Measurements from ENCODE around the gene ARHGEF28. TPM values are rescaled to one million over a fixed set of nuclear protein-coding genes. Genes with fewer than 3 reads are reported as not detected.

Gene ARHGEF28
- total RNA-seq, 1 experiment from 2014 or later = 0.57 TPM

DNA sequence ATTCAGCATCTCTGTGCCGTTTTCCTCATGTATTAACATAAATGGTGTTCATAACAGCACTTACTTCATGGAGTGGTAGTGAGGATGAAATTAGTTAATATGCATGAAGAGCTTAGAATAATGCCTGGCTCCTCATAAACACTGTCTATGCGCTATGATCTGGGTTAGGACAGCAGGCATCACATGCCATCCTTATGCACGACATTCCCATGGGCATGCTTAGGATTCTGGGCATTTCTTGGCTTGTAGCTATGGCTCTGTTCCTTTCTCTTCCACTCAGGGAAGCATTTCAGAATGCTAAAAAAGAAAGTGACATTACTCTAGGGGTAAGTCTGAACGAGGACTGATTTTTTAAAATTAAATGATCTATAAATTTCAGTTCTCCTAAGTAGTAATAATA lies 349.8 kb downstream of the ARHGEF28 start:
- H2AK5ac ChIP-seq (ENCODE audit: insufficient read length, low read length) = no peak overlapping the region
- H3K79me2 ChIP-seq (ENCODE audit: insufficient read depth, low read length) = no peaks in the 10 kb centered on the region
- H3K9me3 ChIP-seq (ENCODE audit: control insufficient read depth, low read depth, low read length) = no peaks in the 10 kb centered on the region
- no peak overlapping the region for H3K27ac ChIP-seq (ENCODE audit: insufficient read length, low read depth, low read length)
- no peaks in the 10 kb centered on the region for H4K20me1 ChIP-seq (ENCODE audit: control insufficient read depth, insufficient read depth, insufficient read length)
- H3K4ac ChIP-seq (ENCODE audit: low read depth, low read length) = no peak overlapping the region
- H4K5ac ChIP-seq (ENCODE audit: insufficient read length, low read depth, low read length) = no peak overlapping the region
- H3K79me1 ChIP-seq (ENCODE audit: insufficient read depth, low read depth, low read length, poor library complexity, severe bottlenecking) = no peaks in the 10 kb centered on the region
- no peak overlapping the region for H3K18ac ChIP-seq (ENCODE audit: insufficient read length, low read depth, low read length)
- no peak overlapping the region for H2AFZ ChIP-seq (ENCODE audit: low read length)
- H3K4me1 ChIP-seq (ENCODE audit: insufficient read depth, low read length) = no peaks in the 10 kb centered on the region
- no peak overlapping the region for H3K14ac ChIP-seq (ENCODE audit: insufficient read depth, low read length)
- no peak overlapping the region for H4K8ac ChIP-seq (replicated peaks; ENCODE audit: insufficient read length, low read depth, low read length)
- no peaks in the 10 kb centered on the region for H3K27me3 ChIP-seq (ENCODE audit: insufficient read depth, low read length)
- H3K23me2 ChIP-seq (ENCODE audit: insufficient read length, low read depth, low read length, poor library complexity, severe bottlenecking) = no peaks in the 10 kb centered on the region
- H2BK20ac ChIP-seq (ENCODE audit: low read depth, low read length, poor library complexity, severe bottlenecking) = no peak overlapping the region
- no peaks in the 10 kb centered on the region for H3K9me3 Mint-ChIP-seq
- H3K23ac ChIP-seq (ENCODE audit: insufficient read length, low read depth, low read length) = no peak overlapping the region
- no peak overlapping the region for H3K27ac Mint-ChIP-seq
- H2BK5ac ChIP-seq (ENCODE audit: insufficient read length, low read length) = no peak overlapping the region
- no peak overlapping the region for H4K91ac ChIP-seq (ENCODE audit: insufficient read length, low read depth, low read length)
- WGBS (ENCODE audit: extremely low coverage, insufficient read length, low lambda C conversion rate) = no CpG with 5 or more reads among the region's 4 CpGs
- no peak overlapping the region for H3K56ac ChIP-seq (ENCODE audit: insufficient read length, low read depth, low read length)
- no peak overlapping the region for H3K4me2 ChIP-seq (ENCODE audit: insufficient read depth, insufficient read length, low read length)
- no peak overlapping the region for H3T11ph ChIP-seq (ENCODE audit: low read length)
- TF ChIP-seq, protein P1, sequence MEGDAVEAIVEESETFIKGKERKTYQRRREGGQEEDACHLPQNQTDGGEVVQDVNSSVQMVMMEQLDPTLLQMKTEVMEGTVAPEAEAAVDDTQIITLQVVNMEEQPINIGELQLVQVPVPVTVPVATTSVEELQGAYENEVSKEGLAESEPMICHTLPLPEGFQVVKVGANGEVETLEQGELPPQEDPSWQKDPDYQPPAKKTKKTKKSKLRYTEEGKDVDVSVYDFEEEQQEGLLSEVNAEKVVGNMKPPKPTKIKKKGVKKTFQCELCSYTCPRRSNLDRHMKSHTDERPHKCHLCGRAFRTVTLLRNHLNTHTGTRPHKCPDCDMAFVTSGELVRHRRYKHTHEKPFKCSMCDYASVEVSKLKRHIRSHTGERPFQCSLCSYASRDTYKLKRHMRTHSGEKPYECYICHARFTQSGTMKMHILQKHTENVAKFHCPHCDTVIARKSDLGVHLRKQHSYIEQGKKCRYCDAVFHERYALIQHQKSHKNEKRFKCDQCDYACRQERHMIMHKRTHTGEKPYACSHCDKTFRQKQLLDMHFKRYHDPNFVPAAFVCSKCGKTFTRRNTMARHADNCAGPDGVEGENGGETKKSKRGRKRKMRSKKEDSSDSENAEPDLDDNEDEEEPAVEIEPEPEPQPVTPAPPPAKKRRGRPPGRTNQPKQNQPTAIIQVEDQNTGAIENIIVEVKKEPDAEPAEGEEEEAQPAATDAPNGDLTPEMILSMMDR (conservative IDR thresholded peaks at IDR 0.05) = no peak
- H3K36me3 Mint-ChIP-seq (ENCODE audit: insufficient read depth in 1 of 3, low read depth in 3 of 3) = no peaks in the 10 kb centered on the region; a peak in 1 of 7 replicates
- H2BK15ac ChIP-seq (ENCODE audit: low read depth, low read length) = no peak overlapping the region
- H3K4me3 Mint-ChIP-seq = no peak overlapping the region
- H3K4me1 Mint-ChIP-seq = no peaks in the 10 kb centered on the region
- no peak overlapping the region for H2BK120ac ChIP-seq (ENCODE audit: low read depth, low read length, poor library complexity, severe bottlenecking)
- no peak overlapping the region for H3K9ac ChIP-seq (ENCODE audit: extremely low read depth, insufficient read length, low read length)
- no peaks in the 10 kb centered on the region for H3K27me3 Mint-ChIP-seq (ENCODE audit: low read depth)
- no peak for DNase-seq
- H2BK12ac ChIP-seq (ENCODE audit: insufficient read length, low read depth, low read length) = no peak overlapping the region
